K562 (cell line): ENCODE data around the gene ATMIN. TPM values are rescaled to one million over a fixed set of nuclear protein-coding genes. Genes with fewer than 3 reads are reported as not detected.
A peak's percentile ranks its signal among the peaks of the same experiment; 100 is the strongest.

Experiments used
- CBX2 ChIP-seq: fragments of 200-600 bp; sonication (generic); IDR thresholded peaks from one replicate; pipeline ENCODE4 v1.6.1; 2012; ENCODE audit warnings: mild to moderate bottlenecking, low read length, inconsistent platforms; ENCODE audit not compliant: insufficient read depth, poor library complexity, severe bottlenecking
- CHD4 ChIP-seq: fragments of 200-600 bp; sonication (generic); IDR thresholded peaks from 3 replicates; pipeline ENCODE4 v1.6.1; 2012; ENCODE audit warnings: low read depth, mild to moderate bottlenecking, mixed read lengths, low read length, inconsistent platforms; ENCODE audit not compliant: insufficient read depth, insufficient replicate concordance, poor library complexity, severe bottlenecking
- DMBX1 ChIP-seq: fragments of 250-450 bp; sonication (Bioruptor Pico); IDR thresholded peaks from 2 replicates; pipeline ENCODE4 v1.8.0; 2022; ENCODE audit warnings: inconsistent platforms, mild to moderate bottlenecking, moderate library complexity, borderline replicate concordance
- E2F8 ChIP-seq: fragments of 450-650 bp; IDR thresholded peaks from 2 replicates; pipeline ENCODE4 v1.7.1; 2018; ENCODE audit warnings: mild to moderate bottlenecking, low read depth; ENCODE audit not compliant: partially characterized antibody
- EP300 ChIP-seq: IDR thresholded peaks from 2 replicates; pipeline ENCODE4 v1.6.1; 2012; ENCODE audit warnings: low read length, improper control_type of control experiment
- KDM1A ChIP-seq, 2 experiments: fragments of 450-650 bp; IDR thresholded peaks; 2 replicates each; pipeline ENCODE4 v1.6.1; 2016; ENCODE audit warnings: mild to moderate bottlenecking in 2 of 2
- KLF16 ChIP-seq: IDR thresholded peaks from 2 replicates; pipeline ENCODE4 v1.6.1; 2016; ENCODE audit warnings: antibody characterized with exemption
- MCM5 ChIP-seq: fragments of 450-650 bp; IDR thresholded peaks from 2 replicates; pipeline ENCODE4 v1.6.1; 2016; ENCODE audit warnings: low read depth
- OTX1 ChIP-seq: fragments of 450-650 bp; formaldehyde crosslinking; IDR thresholded peaks from 2 replicates; pipeline ENCODE4 v1.4.0; 2022; ENCODE audit warnings: mild to moderate bottlenecking
- POLR2AphosphoS5 ChIP-seq: IDR thresholded peaks from 2 replicates; pipeline ENCODE4 v1.6.1; 2011; ENCODE audit warnings: mild to moderate bottlenecking, low read depth, low read length, moderate library complexity; ENCODE audit not compliant: control insufficient read depth, insufficient read depth
- PPARD ChIP-seq: fragments of 250-450 bp; sonication (Bioruptor Pico); IDR thresholded peaks from 2 replicates; pipeline ENCODE4 v1.8.0; 2022; ENCODE audit warnings: inconsistent platforms, mild to moderate bottlenecking, moderate library complexity
- PREB ChIP-seq: sonication (generic); formaldehyde crosslinking; IDR thresholded peaks from 2 replicates; pipeline ENCODE4 v1.8.1; 2023; ENCODE audit warnings: mild to moderate bottlenecking, missing genetic modification reagents
- PTRF ChIP-seq: fragments of 450-650 bp; IDR thresholded peaks from 2 replicates; pipeline ENCODE4 v1.6.1; 2016; ENCODE audit warnings: mild to moderate bottlenecking, missing genetic modification characterization, missing compliant biosample characterization
- SP1 ChIP-seq: sonication (generic); formaldehyde crosslinking; IDR thresholded peaks from 2 replicates; pipeline ENCODE4 v1.8.1; 2022; ENCODE audit warnings: mild to moderate bottlenecking, missing genetic modification reagents
- STAT5A ChIP-seq: IDR thresholded peaks from 2 replicates; pipeline ENCODE4 v1.6.1; 2012; ENCODE audit warnings: low read length, inconsistent platforms, borderline replicate concordance
- TSC22D4 ChIP-seq: fragments of 450-650 bp; IDR thresholded peaks from 2 replicates; pipeline ENCODE4 v1.6.1; 2016; ENCODE audit warnings: missing genetic modification characterization, missing biosample characterization, control low read depth
- XRCC5 ChIP-seq: fragments of 200-400 bp; formaldehyde crosslinking; IDR thresholded peaks from 2 replicates; pipeline ENCODE4 v1.6.1; 2017; ENCODE audit warnings: low read depth, mild to moderate bottlenecking, low read length
- ZC3H4 ChIP-seq: sonication (generic); formaldehyde crosslinking; IDR thresholded peaks from 2 replicates; pipeline ENCODE4 v1.9.0; 2021; ENCODE audit warnings: missing genetic modification reagents, borderline replicate concordance
- ZNF282 ChIP-seq: sonication (generic); formaldehyde crosslinking; IDR thresholded peaks from 2 replicates; pipeline ENCODE4 v1.8.1; 2023; ENCODE audit warnings: missing genetic modification reagents
- ZNF639 ChIP-seq, 2 experiments: fragments of 200-800 bp in 1 of 2; sonication (Bioruptor generic) in 1 of 2; sonication (generic) in 1 of 2; formaldehyde crosslinking in 1 of 2; IDR thresholded peaks in 1 of 2; conservative IDR thresholded peaks in 1 of 2; 2 replicates each; pipeline versions ENCODE4 v1.5.0 to v1.6.1; 2016 to 2020; ENCODE audit warnings: missing compliant biosample characterization in 1 of 2, missing genetic modification characterization in 1 of 2, missing genetic modification reagents in 1 of 2
- polyA plus RNA-seq, 8 experiments: library from polyadenylated mRNA; depleted of rRNA in 4 of 8; stranded (reverse) in 5 of 8; unstranded in 3 of 8; fragments of >200 nt; fragmentation: Nextera tagmentation in 2 of 8; fragmentation: Illumina TruSeq in 1 of 8; extraction: Ambion mirVana in 2 of 8; extraction: Trizol in 1 of 8; gene quantifications; 2 replicates each; pipeline versions ENCODE4 v1.2.1 to v1.2.3, GENCODE V29; 2011 to 2014; ENCODE audit warnings: inconsistent platforms in 1 of 8, missing spikeins in 1 of 8
- total RNA-seq, 7 experiments: library from RNA; depleted of rRNA in 6 of 7; stranded (reverse); fragments of >200 nt in 6 of 7; fragmentation: Illumina TruSeq in 2 of 7; extraction: Trizol in 2 of 7; gene quantifications; 2 replicates each; pipeline versions ENCODE4 v1.2.1 to v1.2.3, GENCODE V29; 2011 to 2021; ENCODE audit warnings: low replicate concordance in 1 of 7

ATMIN gene
- total and polyA plus RNA-seq, 9 of the 15 experiments (the other 6 are each of a cell fraction or from before 2014, with no cell fraction given): 6.7 to 40.9 (median 23.4) TPM

GRCh38 chr16:81035398-81035974 is at the start of gene ATMIN (continued):
- TF ChIP-seq E2F8: peak; percentile 46
- no peak for TF ChIP-seq ZC3H4 (CRISPR knock-in tag)
- TF ChIP-seq CHD4: no peak
- TF ChIP-seq PPARD: no peak
- TF ChIP-seq PTRF (tag): no peak
- TF ChIP-seq PREB (CRISPR knock-in tag): no peak
- peak; percentile 41; the same call in 1 of the 2 replicates for TF ChIP-seq SP1
- TF ChIP-seq OTX1: no peak
- TF ChIP-seq KDM1A (IDR thresholded peaks at IDR 0.05): 0 out of 4 replicates have a peak, but pooled peaks of 1 of the 2 experiments have one; percentile 16
- TF ChIP-seq CBX2: no peak
- 0 out of 2 replicates have a peak, but pooled peaks have one; percentile 49 for TF ChIP-seq POLR2AphosphoS5
- TF ChIP-seq DMBX1 (CRISPR knock-in tag): no peak
- 0 out of 4 replicates have a peak, but pooled peaks of 1 of the 2 experiments have one; percentile 36 for TF ChIP-seq ZNF639 (CRISPR knock-in tag; conservative IDR thresholded peaks at IDR 0.05 in 1 of 2, IDR thresholded peaks at IDR 0.05 in 1 of 2)
- TF ChIP-seq ZNF282 (CRISPR knock-in tag): no peak
- peak; percentile 45 for TF ChIP-seq EP300
- TF ChIP-seq TSC22D4 (tag): no peak
- TF ChIP-seq XRCC5: peak; percentile 91
- no peak for TF ChIP-seq MCM5
- no peak; the same call in 1 of the 2 replicates for TF ChIP-seq STAT5A
- TF ChIP-seq KLF16: peak; percentile 71
